Non-pigmented ciliary epithelial cell (primary cell): ENCODE data around the gene ST6GAL2.
A peak's percentile ranks its signal among the peaks of the same experiment; 100 is the strongest.

Experiments used
- DNase-seq: peaks from one replicate; pipeline ENCODE4 v3.0.0-alpha.2; 2010; ENCODE audit warnings: low read depth

ST6GAL2 gene, protein sequence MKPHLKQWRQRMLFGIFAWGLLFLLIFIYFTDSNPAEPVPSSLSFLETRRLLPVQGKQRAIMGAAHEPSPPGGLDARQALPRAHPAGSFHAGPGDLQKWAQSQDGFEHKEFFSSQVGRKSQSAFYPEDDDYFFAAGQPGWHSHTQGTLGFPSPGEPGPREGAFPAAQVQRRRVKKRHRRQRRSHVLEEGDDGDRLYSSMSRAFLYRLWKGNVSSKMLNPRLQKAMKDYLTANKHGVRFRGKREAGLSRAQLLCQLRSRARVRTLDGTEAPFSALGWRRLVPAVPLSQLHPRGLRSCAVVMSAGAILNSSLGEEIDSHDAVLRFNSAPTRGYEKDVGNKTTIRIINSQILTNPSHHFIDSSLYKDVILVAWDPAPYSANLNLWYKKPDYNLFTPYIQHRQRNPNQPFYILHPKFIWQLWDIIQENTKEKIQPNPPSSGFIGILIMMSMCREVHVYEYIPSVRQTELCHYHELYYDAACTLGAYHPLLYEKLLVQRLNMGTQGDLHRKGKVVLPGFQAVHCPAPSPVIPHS

DNA sequence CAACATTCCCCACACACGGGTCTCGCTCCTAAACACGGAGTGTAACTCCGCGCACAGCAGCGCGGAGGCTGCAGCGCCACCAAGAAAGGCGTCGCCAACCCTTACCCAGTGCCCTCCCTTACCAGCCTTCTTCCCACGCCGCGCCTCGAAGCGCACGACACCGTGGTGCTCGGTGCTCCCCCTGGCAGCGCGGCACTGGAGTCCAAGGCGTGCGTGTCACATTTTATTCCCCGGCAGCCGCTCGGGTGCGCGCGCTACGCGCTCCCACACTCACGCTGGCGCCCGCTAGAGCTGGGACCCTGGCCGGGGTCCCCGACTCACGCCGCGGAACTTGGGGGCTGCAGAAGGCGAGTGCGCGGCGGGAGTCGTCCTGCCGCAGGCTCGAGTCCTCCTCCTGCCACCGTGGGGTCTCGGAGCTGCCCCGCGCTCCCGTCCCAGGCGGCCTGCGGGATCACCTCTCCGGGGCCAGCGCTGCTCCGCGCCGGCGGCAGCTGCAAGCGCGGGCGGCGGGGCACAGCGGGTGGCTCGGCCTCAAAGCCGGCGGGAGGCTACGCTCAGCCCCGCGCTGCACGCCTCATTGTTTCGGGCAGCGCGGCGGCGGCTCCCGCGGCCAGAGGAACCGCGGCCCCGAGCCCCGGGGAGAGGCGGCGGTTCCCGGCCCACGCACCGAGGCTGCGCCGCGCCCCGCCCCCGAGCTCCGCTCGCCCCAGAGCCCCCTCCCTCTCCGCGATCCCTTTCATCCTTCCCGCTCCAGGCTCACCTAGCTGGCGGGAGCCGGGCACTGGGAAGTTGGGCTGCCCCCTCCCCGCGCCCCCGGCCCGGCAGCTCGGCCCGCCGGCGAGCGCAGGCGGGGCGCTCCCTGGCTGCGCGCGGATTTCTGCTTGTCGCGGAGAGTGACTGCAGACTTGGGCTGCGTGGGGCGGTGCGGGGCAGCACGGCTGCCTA, at the start of gene ST6GAL2:
TSS of gene ST6GAL2 (minus strand) at position 197 of the 945 bp plus-strand sequence. CDS start 42,190 bp downstream, outside the sequence.
- no peak for DNase-seq

DNA sequence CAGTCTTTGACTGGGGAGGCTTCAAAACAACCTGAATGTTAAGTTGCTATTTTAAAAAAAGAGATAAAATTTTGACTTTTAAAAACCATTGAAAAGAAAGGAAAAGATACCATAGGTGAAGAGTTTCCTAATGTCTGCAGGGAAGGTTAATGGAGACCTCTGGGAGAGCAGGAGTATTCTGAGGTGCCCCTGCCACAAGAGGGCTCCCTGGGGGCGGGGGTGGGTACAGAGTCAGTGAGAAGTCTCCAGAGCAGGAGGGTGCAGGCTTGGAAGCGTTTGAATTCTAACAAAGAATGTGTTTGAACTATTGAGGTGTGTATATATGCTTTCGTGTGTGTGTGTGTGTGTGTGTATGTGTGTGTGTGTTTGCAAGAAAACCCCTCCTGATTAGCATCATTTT, 46.7 kb upstream of the ST6GAL2 start:
- no peak for DNase-seq

DNA sequence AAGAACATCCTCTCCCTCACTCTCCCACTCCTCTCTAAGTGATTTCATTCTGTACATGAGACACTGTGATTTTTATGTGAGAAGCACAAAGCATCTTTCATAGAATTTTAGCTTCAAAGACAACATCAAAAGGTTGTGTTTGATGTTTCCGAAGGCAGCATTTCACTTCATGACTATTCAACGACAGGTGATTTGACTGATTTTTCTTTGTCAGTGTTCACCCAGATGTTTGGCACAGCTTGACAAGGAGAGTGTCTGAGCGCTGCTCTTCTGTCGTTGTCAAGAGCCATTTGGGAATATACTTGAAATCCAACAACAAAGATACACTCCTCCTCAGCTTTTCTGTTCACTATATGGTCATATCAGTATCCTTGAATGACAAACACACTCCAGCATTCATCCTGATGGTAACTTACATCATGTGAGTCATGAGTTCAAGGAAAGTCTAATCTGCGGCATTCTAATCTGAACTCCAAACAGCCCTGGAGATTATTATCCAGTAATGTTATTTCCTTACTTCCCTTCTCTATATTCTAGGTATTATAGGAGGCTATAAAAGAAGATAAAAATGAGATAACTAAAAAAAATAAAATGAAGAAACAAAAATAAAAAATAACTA, 45.9 kb upstream of the ST6GAL2 start:
- no peak for DNase-seq

DNA sequence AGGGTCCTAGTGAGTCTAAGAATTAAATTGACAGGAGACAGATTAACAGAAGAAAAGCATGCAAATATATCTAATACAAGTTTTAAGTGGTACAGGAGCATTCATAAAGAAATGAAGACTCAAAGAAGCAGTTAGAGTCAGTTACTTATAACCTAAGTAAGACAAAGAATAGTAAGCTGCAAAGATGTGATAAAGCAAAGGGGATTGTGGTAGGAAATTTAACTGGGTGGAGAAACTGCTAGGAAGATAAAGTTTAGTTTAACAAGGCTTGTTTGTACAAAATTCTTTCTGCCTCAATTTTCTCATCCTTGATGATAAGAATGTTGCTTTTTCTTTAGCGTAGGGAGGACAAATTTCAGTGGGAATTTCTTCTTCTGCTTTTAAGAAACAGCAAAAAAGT, 35.5 kb upstream of the ST6GAL2 start:
- DNase-seq: no peak

DNA sequence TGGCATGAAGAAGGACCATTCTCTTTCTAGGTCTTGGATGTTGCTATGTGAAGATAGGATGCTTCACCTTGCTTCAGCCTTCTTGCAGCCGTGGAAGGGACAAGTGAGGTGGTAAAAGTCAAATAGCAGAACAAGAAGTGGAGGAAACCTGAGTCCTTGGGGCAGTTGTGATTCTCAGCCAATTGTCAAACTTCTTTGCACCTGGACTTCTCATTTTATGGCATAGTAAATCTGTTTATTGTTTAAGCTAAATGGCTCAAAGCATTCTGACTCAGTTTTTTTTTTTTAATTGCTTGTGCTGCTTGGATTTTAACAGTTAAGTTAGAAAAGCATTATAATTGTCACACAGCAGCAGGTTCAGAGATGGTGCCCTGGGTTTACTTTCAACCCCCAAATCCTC, 33.0 kb upstream of the ST6GAL2 start:
- DNase-seq: no peak

DNA sequence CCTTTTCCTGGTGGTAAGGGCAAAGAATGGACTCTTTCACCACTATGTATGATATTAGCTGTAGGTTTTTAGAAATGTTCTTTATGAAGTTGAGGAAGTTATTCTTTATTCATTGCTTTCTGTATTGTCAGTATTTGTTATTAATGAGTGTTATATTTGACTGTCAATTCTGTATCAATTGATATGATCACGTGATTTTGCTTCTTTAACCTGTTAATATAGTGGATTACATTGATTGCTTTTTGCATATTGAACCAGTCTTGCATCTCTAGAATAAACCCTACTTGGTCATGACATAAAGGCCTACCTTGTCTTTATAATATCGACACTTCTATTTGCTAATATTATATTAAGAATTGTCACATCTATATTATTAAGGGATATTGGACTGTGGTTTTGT, 18.3 kb upstream of the ST6GAL2 start:
- DNase-seq: no peak

DNA sequence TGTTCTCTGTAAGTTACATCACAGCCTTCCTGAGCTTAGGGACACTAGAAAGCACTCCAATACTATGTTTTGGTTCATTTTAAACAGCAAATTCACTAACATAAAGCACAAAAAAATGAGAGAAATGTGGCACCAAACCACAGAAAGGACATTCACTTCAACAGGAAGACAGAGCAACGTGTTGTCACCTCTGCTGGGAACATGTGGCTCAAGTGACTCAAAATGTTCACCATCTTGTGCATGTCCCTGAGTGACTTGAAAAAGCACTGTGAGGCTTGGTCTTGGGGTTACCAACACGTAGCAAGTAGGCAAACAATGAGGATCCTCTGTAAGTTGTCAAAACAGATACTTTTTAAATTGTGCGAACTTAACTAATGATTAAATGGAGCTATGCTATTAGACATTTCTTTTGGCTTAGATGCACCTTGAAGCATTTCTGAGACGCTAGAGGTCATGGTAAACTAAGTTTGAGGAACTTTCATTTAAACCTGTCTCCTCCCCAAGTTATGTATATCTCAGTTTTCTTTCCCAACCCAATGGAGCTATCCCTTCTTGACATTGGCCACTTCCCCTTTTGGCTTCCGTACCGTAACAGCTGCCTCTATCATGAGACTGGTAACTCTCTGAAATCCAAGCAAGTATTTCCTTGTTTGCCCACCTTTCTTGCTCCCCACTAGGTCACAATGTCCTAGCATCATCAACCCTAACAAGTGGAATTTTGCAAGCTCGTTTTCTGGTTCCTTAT, 14.0 kb upstream of the ST6GAL2 start:
- DNase-seq: no peak

DNA sequence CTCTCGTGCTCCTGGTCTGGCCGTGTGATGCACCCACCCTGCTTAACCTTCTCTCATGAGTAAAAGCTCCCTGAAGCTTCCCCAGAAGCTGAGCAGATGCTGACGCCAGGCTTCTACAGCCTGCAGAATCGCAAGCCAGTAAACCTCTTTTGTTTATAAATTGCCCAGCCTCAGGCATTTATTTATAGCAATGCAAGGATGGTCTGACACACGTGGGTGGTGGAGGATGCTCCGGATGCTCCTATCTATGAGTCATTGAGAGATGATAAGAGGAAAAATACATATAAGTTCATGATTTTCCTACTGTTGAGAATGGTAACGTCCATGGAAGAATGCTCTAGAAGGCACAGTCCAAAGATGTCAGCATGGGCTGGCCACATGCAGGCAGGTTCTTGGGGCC, 8.6 kb upstream of the ST6GAL2 start:
- DNase-seq: no peak

DNA sequence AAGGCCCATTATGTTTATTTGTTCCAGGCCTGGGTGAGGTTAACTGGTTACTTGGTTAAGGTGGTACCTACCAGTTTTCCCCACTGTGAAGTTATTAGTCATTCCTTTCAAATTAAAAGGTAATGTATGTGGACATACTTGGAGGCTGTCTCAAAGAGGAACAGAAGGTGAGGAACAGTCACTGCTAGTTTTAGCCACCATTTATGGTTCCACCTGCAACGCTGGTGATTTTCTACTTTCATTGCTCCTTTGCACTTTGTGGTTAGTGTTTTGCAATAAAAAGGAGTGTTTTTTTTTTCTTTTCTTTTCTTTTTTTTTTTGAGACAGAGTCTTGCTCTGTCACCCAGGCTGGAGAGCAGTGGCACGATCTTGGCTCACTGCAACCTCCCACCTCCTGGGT, 6.1 kb upstream of the ST6GAL2 start:
- DNase-seq: no peak

DNA sequence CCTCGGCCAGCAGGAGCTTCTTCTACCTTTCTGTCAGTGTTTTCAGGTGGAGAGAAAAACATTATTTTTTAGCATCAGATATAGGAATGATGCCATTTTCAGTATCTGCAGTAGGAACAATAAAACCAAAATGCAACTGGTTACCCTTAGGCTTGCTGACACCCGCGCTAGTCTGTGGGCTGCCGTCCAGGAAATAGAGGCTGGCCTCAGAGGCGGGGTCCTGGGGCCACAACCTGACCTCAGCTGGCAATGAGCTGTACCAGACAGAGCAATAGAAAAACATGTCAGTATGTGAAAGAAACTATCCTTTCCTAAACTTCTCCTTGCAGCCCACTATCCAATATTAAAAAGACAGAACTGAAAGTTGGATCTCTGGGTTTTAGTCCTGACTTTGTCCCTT, 4.6 kb upstream of the ST6GAL2 start:
- DNase-seq: no peak

DNA sequence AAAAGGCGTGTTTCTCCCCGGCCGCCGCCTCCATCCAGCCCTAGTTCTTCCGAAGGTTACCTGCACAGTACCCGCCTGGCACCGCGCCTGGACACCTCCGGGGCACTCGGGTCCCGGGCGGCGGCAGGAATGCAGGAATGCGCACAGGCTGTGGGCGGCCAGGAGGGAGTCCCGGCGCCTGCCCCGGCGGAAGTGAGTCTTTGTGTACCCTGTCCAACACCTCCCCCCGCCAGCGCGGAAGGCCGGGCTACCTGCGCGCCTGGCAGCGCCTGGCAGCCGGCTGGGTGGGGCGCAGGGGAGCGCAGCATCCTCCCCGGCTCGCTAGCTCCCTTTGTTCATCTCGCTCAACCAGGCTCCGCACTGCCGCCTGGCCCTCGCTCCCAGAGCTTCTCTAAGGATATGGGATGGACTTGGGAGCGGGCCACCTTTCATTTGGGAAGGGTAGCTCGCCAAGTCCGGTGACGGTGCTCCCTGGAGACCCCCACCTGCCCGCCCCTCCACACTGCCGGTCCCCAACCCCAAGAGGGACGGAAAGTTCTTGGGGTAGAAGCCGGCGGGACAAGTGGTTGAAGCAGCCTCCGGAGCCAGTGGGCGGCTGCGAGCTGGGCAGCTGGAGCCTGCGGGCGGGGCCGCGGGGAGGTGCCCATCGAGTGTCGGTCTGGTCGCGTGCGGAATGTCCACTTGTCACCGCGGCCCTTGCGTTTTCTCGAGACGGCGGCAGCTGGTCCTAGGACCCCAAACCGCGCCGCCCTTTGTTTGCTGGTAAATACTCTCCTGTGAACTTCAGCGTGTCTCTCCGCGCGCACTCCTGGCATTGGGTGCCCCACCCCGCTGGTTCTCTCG, 1.2 kb upstream of the ST6GAL2 start:
- DNase-seq: no peak

DNA sequence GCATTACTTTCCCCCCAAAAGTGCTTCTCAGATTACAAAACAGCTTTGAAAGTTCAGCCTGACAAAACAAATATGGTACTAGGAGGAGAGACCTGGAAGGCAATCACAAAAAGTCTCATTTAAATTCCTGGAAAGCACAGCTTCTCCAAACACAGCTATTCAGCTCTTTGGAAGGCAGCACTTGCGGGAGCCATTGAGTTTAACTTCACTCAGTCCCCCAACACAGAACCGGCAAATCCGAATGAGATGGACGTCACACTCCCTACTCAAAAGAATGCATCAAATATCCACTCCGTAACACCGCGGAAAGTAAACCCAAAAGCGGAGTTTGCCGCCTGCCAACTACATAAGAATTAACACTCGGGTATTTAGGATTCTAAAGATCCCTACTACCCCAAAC, 638 bp downstream of the ST6GAL2 start:
- peak; percentile 5 for DNase-seq

DNA sequence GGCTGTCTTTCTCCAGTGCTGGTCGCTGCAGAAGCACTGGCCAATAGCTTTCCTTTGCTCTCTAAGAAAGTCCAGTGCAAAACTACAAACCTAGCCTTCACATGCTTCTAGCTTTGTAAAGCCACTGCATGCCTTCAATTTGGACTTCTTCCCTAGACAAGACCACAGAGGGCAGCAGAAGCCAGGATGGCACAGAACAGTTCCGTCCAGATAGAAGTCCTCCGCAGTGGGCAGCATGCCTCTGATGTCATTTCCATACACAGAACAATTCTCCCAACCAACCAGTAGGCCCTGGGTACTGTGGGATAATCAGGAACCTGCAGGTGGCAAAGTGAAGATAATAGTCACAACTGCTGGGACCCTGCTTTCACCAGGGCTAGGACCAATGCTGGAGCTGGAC, 3.3 kb downstream of the ST6GAL2 start:
- no peak for DNase-seq

DNA sequence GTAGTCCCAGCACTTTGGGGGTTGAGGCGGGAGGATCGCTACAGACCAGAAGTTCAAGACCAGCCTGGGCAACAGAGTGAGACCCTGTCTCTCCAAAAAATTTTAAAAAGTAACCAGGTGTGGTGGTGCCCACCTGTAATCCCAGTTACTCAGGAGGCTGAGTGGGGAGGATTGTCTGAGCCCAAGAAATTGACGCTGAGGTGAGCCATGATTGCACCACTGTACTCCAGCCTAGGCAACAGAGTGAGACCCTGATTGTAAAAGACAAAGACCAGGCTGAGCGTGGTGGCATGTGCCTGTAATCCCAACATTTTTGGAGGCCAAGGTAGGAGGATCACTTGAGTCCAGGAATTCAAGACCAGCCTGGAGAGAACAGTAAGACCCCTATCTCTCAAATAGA, 7.8 kb downstream of the ST6GAL2 start:
- no peak for DNase-seq

DNA sequence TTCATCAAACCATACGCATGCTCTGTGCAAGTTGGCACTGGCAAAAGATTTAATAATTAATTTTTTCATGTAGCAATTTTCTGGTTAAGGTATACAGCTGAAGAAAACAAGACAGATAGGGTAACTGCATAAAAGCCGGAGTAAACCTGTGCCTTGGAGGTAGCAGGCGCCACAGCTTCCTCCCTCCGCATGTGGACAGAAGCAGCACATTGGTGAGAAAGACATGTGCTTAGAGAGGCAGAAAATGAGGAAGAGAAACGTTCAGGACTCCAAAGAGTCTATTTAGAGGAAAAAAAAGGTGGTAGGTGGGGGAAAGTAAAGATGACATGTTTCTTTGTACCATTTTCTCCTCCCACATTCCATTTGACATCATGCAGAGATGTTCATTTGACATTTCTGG, 9.3 kb downstream of the ST6GAL2 start:
- DNase-seq: no peak

DNA sequence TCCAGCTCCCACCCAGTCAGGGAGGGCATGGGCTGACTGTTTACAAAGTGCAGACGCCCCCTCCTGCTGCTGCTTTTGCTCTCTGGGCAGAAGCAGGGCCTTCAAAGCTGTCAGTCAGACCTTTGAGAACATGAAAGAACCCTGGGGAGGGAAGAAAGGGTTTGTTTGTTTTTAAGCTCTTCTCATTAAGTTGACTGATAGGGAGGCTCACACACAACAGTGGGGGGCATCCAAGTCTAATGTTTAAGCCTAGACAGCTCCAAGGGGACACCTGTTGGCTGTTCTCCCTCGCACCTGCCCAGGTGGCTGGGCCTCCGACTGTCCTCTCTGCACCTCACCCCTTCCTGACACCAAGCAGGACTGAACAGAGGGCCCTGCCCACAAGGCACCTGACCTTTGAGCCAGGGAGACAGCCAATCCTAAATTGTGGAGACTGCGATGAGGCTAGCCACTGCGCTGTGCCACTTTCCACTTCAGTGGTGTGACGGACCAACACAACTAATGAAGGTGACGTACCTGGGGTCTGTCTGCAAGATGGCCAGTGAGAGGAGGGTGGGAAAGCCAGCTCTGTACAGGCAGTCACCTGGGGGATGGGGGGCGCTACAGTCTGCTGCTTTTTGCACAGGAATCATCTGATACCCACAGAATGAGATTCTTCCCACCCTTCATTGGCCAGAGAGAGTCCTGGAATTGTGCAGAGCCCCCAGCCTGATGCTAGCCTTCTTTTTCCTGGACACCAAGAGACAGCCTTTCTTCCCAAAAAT, 16.3 kb downstream of the ST6GAL2 start:
- no peak for DNase-seq

DNA sequence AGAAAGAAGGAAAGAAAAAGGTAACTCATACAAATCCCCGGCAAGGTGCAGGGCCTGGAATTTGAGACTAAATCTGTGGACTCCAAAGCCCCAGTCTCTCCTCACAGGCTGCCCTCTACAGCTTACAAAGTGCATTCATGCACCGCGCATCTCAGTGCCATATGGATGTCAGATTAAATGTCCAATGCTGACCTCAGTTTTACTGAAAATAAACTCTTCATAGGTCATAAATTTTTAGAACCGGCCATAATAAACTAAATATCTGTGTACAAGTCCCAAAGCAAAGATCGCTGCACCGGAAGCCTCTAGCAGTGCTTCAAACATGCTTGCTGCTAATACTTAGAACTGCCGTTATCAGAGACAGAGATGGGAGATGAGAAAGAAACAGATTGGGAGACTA, 17.7 kb downstream of the ST6GAL2 start:
- no peak for DNase-seq

DNA sequence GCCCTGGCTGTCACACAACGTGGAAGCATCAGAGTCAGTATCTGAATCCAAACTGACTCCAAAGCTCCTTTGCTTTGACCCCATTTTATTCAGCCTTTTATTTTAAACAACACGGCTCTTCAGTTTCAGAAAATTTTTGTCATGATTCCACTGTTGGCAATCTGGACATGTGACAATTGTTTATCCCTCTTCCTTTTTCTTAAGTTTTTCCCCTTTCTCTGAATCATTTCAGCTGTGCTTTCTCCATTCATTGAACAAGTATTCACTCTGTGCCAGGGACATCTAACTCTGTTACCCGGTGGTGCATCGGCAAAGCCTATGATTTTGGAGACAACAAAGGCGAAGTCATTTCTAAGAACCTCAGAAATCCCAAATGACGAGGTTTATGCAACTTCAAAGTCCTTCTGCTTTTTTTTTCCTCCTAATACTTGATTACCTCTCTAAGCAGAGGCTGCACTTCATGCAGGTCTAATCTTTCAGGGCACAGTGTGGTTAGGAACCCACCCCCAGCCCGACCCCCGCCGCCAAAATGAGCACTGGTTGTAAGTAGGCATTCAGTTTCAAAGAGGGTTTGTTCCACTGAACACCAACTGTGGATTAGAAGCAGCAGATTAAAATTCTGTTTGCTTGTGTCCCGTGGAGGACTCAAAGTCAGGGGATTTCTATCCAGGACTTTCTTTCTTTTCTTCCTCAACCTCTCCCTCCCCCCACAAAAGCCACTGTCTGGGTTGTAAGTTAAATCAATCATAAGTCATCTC, 18.6 kb downstream of the ST6GAL2 start:
- DNase-seq: no peak

DNA sequence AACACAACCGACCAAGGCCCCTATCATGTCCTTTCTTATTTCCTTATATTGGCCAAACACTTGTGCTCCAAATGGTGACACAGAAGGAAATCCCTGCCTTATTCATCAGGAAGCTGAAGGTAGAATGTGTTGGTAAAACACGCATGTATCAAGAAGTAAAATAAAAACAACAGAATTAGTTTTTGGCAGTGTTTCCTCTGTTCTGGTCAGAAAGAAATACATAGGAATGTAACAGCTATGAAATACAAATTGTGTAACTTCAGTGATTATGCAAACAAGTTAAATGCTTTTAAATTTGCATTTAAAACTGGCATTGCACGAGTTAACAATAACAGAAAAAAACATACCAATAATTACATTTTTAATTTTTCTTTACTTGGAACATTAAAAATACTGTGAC, 19.3 kb downstream of the ST6GAL2 start:
- no peak for DNase-seq
